Measurements from ENCODE around the gene RIC3. TPM values are rescaled to one million over a fixed set of nuclear protein-coding genes. Genes with fewer than 3 reads are reported as not detected.

The RIC3 gene
- total RNA-seq, 2 donors from 2014 or later = 25.0 to 27.3 TPM

DNA sequence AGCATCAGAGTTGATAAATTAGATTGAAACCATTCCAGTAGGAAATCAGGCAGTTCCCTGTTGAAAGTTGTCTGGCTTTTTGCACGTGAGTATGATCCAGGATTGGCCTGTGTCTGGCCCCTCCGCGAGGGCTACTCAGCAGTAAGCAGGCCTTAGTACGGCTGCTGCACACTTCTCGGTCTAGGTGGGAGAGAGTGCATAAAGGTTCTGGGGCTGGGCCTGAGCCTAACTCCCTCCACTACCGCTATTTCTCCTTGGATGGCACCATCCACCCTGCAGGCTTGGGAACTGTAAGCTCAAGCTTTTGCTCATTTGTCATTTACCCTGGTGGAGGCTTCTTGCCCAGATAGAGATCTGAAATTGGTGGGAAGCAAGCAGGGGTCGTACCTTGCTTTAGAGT lies 65.9 kb downstream of the RIC3 start:
- intact Hi-C loops (cut with DNase I) = no loop called here
- TF ChIP-seq POLR2AphosphoS5 (IDR thresholded peaks at IDR 0.05) (no peak), POLR2A (IDR thresholded peaks at IDR 0.05) (no peak), CTCF (IDR thresholded peaks at IDR 0.05) (no peak)

GRCh38 chr11:8102296-8102915 lies 66.4 kb downstream of the RIC3 start:
- no peak for DNase-seq (ENCODE audit: low spot score)
- no peak overlapping the region for H3K27ac ChIP-seq
- no peaks in the 10 kb centered on the region for H3K9me3 ChIP-seq
- no peaks in the 10 kb centered on the region for H3K27me3 ChIP-seq (replicated peaks; ENCODE audit: insufficient read depth)
- H3K4me1 ChIP-seq (replicated peaks) = no peaks in the 10 kb centered on the region
- no peaks in the 10 kb centered on the region for H3K36me3 ChIP-seq
- intact Hi-C loops (cut with DNase I) = no loop called here
- TF ChIP-seq POLR2A (IDR thresholded peaks at IDR 0.05) (no peak), CTCF (IDR thresholded peaks at IDR 0.05) (no peak), POLR2AphosphoS5 (IDR thresholded peaks at IDR 0.05) (no peak)
- no peak overlapping the region for H3K4me3 ChIP-seq

More for the DNA sequence above, 65.9 kb downstream of the RIC3 start:
- Histone ChIP-seq H3K9me3 (no peaks in the 10 kb centered on the region), H3K36me3 (no peaks in the 10 kb centered on the region), H3K4me3 (no peak overlapping the region), H3K27me3 (replicated peaks; ENCODE audit: insufficient read depth) (no peaks in the 10 kb centered on the region), H3K27ac (no peak overlapping the region), H3K4me1 (replicated peaks) (no peaks in the 10 kb centered on the region)
- DNase-seq (ENCODE audit: low spot score) = no peak
- WGBS = 89% methylated on average over 7 of the region's 7 CpGs

DNA sequence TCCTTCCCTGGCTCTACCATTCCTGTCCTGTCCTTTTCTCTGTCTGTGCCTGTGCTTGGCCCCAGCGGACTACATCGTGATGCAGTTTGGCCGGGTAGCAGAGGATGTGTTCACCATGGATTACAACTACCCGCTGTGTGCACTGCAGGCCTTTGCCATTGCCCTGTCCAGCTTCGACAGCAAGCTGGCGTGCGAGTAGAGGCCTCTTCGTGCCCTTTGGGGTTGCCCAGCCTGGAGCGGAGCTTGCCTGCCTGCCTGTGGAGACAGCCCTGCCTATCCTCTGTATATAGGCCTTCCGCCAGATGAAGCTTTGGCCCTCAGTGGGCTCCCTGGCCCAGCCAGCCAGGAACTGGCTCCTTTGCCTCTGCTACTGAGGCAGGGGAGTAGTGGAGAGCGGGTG lies 67.4 kb downstream of the RIC3 start:
- no peaks in the 10 kb centered on the region for H3K27me3 ChIP-seq (replicated peaks; ENCODE audit: insufficient read depth)
- TF ChIP-seq POLR2AphosphoS5 (IDR thresholded peaks at IDR 0.05) = no peak
- no peak overlapping the region for H3K27ac ChIP-seq
- no peaks in the 10 kb centered on the region for H3K36me3 ChIP-seq
- no peak for DNase-seq (ENCODE audit: low spot score)
- no peak overlapping the region for H3K4me3 ChIP-seq
- H3K4me1 ChIP-seq (replicated peaks) = no peaks in the 10 kb centered on the region
- H3K9me3 ChIP-seq = no peaks in the 10 kb centered on the region
- intact Hi-C loops (cut with DNase I) = no loop called here
- WGBS = 94% methylated on average over 11 of the region's 11 CpGs

- Histone ChIP-seq H3K9me3 (no peaks in the 10 kb centered on the region), H3K4me3 (no peak overlapping the region), H3K36me3 (no peaks in the 10 kb centered on the region), H3K27me3 (replicated peaks; ENCODE audit: insufficient read depth) (no peaks in the 10 kb centered on the region), H3K27ac (no peak overlapping the region), H3K4me1 (replicated peaks) (no peaks in the 10 kb centered on the region)
- 91% methylated on average over 8 of the region's 8 CpGs for WGBS
- intact Hi-C loops (cut with DNase I) = no loop called here
- DNase-seq (ENCODE audit: low spot score) = no peak
- TF ChIP-seq POLR2A (IDR thresholded peaks at IDR 0.05) = no peak
- no peak for TF ChIP-seq POLR2AphosphoS5 (IDR thresholded peaks at IDR 0.05)
- no peak for TF ChIP-seq CTCF (IDR thresholded peaks at IDR 0.05)
These were observed 68.2 kb downstream of the RIC3 start for GRCh38 chr11:8100605-8101004.

DNA sequence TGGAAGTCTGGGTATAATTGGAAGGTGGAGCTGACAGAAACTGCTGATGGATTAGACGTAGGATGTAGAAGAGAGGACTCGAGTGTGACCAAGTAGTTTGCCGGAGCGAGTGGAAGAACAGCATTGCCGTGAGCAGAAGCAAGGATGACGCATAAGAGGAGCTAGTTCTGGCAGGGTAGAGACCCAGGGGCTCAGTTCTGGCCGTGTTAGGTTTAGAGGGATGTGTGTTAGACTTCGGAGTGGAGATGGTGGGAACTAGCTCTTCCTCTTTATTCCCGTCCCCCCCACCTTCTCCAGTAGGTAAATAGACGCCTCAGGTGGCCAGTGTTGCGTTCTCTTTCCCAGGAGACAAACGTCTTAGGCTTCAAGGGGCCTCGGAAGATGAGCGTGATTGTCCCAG lies 68.7 kb downstream of the RIC3 start:
- H3K4me1 ChIP-seq (replicated peaks) = no peaks in the 10 kb centered on the region

More for the DNA sequence above, 68.7 kb downstream of the RIC3 start:
- TF ChIP-seq POLR2A (IDR thresholded peaks at IDR 0.05) (no peak), POLR2AphosphoS5 (IDR thresholded peaks at IDR 0.05) (no peak), CTCF (IDR thresholded peaks at IDR 0.05) (no peak)
- Histone ChIP-seq H3K27ac (no peak overlapping the region), H3K36me3 (no peaks in the 10 kb centered on the region), H3K9me3 (no peaks in the 10 kb centered on the region), H3K27me3 (replicated peaks; ENCODE audit: insufficient read depth) (no peaks in the 10 kb centered on the region), H3K4me3 (no peak overlapping the region)
- intact Hi-C loops (cut with DNase I) = no loop called here
- 91% methylated on average over 14 of the region's 14 CpGs for WGBS
- no peak for DNase-seq (ENCODE audit: low spot score)

Measured in prostate gland (tissue), 2 donors.